Neural cell (in vitro differentiated cells): Measurements from ENCODE around the gene RGL3. TPM values are rescaled to one million over a fixed set of nuclear protein-coding genes. Genes with fewer than 3 reads are reported as not detected.

ENCODE experiments used
- H2AFZ ChIP-seq: fragments of 200-600, 300-800 bp; sonication (generic), shearing (Covaris generic); 2 replicates; pipeline ENCODE4 v1.6.0; 2014; ENCODE audit warnings: low read depth, mild to moderate bottlenecking, antibody characterized with exemption, low read length, moderate library complexity
- H3F3A ChIP-seq: fragments of 200-600 bp; shearing (Covaris generic); 2 replicates; pipeline ENCODE4 v1.6.1; 2016; ENCODE audit warnings: mild to moderate bottlenecking, moderate library complexity, mixed read lengths, antibody characterized with exemption, low read length; ENCODE audit not compliant: insufficient read depth, poor library complexity, severe bottlenecking
- H3K27ac ChIP-seq: fragments of 200-600, 300-800 bp; sonication (generic), shearing (Covaris generic); 2 replicates; pipeline ENCODE4 v1.5.1; 2014; ENCODE audit warnings: mild to moderate bottlenecking, low read length, moderate library complexity
- H3K27me3 ChIP-seq: fragments of 300-800, 200-600 bp; sonication (generic), shearing (Covaris generic); 2 replicates; pipeline ENCODE4 v1.6.0; 2014; ENCODE audit warnings: mild to moderate bottlenecking, low read depth, low read length, moderate library complexity; ENCODE audit not compliant: insufficient read depth
- H3K36me3 ChIP-seq: fragments of 300-800, 200-600 bp; sonication (generic), shearing (Covaris generic); 2 replicates; pipeline ENCODE4 v1.5.1; 2014; ENCODE audit warnings: mild to moderate bottlenecking, antibody characterized with exemption, low read length, moderate library complexity; ENCODE audit not compliant: insufficient read depth
- H3K4me2 ChIP-seq: fragments of 300-800, 200-600 bp; sonication (generic), shearing (Covaris generic); 2 replicates; pipeline ENCODE4 v1.6.0; 2014; ENCODE audit warnings: mild to moderate bottlenecking, low read length
- H3K4me3 ChIP-seq: fragments of 300-800, 200-600 bp; sonication (generic), shearing (Covaris generic); 2 replicates; pipeline ENCODE4 v1.5.1; 2014; ENCODE audit warnings: mild to moderate bottlenecking, low read length, moderate library complexity
- H3K79me2 ChIP-seq: fragments of 200-600 bp; shearing (Covaris generic); replicated peaks from 2 replicates; pipeline ENCODE4 v1.6.0; 2014; ENCODE audit warnings: mild to moderate bottlenecking, low read length, moderate library complexity; ENCODE audit not compliant: insufficient read depth
- H3K9ac ChIP-seq: fragments of 300-800, 200-600 bp; sonication (generic), shearing (Covaris generic); 2 replicates; pipeline ENCODE4 v1.6.1; 2016; ENCODE audit warnings: mild to moderate bottlenecking, low read length, mixed read lengths
- H3K9me2 ChIP-seq: fragments of 200-600 bp; shearing (Covaris generic); 2 replicates; pipeline ENCODE4 v1.6.1; 2016; ENCODE audit warnings: mild to moderate bottlenecking, low read length, mixed read lengths; ENCODE audit not compliant: insufficient read depth
- H3K9me3 ChIP-seq: fragments of 200-600, 300-800 bp; sonication (generic), shearing (Covaris generic); 2 replicates; pipeline ENCODE4 v1.6.1; 2016; ENCODE audit warnings: mild to moderate bottlenecking, mixed run types, low read length, moderate library complexity, mixed read lengths
- H4K20me1 ChIP-seq: fragments of 200-600 bp; shearing (Covaris generic); 2 replicates; pipeline ENCODE4 v1.6.1; 2016; ENCODE audit warnings: mild to moderate bottlenecking, mixed run types; ENCODE audit not compliant: insufficient read depth
- EP300 ChIP-seq: fragments of 450-650 bp; conservative IDR thresholded peaks from 2 replicates; pipeline ENCODE4 v1.6.1; 2014; ENCODE audit warnings: antibody characterized with exemption, mild to moderate bottlenecking, moderate library complexity; ENCODE audit not compliant: poor library complexity, severe bottlenecking
- EZH2 ChIP-seq: fragments of 200-600, 300-800 bp; shearing (Covaris generic), sonication (generic); IDR thresholded peaks from 2 replicates; pipeline ENCODE4 v1.6.1; 2014; ENCODE audit warnings: antibody characterized with exemption, low read length, borderline replicate concordance, mild to moderate bottlenecking; ENCODE audit not compliant: insufficient read depth, poor library complexity, severe bottlenecking
- MXI1 ChIP-seq: fragments of 450-650 bp; conservative IDR thresholded peaks from 2 replicates; pipeline ENCODE4 v1.6.1; 2014; ENCODE audit warnings: antibody characterized with exemption, mild to moderate bottlenecking; ENCODE audit not compliant: poor library complexity, severe bottlenecking
- POLR2AphosphoS5 ChIP-seq: IDR thresholded peaks from 2 replicates; pipeline ENCODE4 v1.6.1; 2012
- RAD21 ChIP-seq: fragments of 450-650 bp; conservative IDR thresholded peaks from 2 replicates; pipeline ENCODE4 v1.6.1; 2014; ENCODE audit warnings: antibody characterized with exemption, mild to moderate bottlenecking, moderate library complexity
- SMC3 ChIP-seq: fragments of 450-650 bp; conservative IDR thresholded peaks from 2 replicates; pipeline ENCODE4 v1.6.1; 2014; ENCODE audit warnings: antibody characterized with exemption, mild to moderate bottlenecking, moderate library complexity; ENCODE audit not compliant: poor library complexity
- TAF1 ChIP-seq: IDR thresholded peaks from 2 replicates; pipeline ENCODE4 v1.6.1; 2012; ENCODE audit warnings: low read depth
- polyA plus RNA-seq: library from polyadenylated mRNA; depleted of rRNA; stranded (reverse); fragments of >200 nt; gene quantifications from 2 replicates; pipeline ENCODE4 v1.2.3, GENCODE V29; 2014
- TF ChIP-seq, protein P1 (sequence below): IDR thresholded peaks from 2 replicates; pipeline ENCODE4 v1.6.1; 2012; ENCODE audit warnings: borderline replicate concordance
- TF ChIP-seq, protein P2 (sequence below): fragments of 450-650 bp; IDR thresholded peaks from 2 replicates; pipeline ENCODE4 v1.5.1; 2014; ENCODE audit warnings: antibody characterized with exemption, mild to moderate bottlenecking, moderate library complexity; ENCODE audit not compliant: poor library complexity, severe bottlenecking

Gene RGL3
- polyA plus RNA-seq, 1 donor from 2014 or later = not detected

DNA sequence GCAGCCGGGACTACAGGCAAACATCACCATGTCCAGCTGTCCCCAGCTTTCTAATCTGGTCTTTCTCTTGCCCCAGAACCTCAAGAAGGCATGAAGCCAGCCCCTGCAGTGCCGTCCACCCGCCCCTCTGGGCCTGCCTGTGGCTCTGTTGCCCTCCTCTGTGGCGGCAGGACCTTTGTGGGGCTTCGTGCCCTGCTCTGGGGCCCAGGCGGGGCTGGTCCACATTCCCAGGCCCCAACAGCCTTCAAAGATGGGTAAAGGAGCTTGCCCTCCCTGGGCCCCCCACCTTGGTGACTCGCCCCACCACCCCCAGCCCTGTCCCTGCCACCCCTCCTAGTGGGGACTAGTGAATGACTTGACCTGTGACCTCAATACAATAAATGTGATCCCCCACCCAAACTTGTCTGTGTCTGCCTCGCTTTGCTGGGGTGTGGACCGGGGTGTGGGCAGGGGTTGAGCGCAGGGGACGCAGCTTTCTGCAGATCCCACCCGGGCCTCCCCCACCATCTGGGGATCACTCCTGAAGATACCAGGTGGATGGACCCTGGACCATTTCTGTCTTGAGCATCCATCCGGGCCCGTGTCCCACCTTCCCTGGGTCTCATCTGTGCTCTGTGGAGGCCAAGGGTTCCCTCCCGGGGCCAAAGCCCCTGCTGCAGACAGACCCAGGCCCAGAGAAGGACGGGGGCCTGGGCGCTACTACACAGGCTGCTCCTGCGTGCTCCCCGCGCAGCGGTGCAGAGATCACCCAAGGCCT is 31.6 kb upstream of the RGL3 start:
- H3K9me2 ChIP-seq = no peaks in the 10 kb centered on the region
- no peak overlapping the region for H2AFZ ChIP-seq
- H3K27ac ChIP-seq = no peak overlapping the region
- H4K20me1 ChIP-seq = no peaks in the 10 kb centered on the region
- no peaks in the 10 kb centered on the region for H3K9me3 ChIP-seq
- H3K36me3 ChIP-seq = no peaks in the 10 kb centered on the region
- no peak overlapping the region for H3K9ac ChIP-seq
- peaks cover 3% of the 10 kb centered on the region for H3F3A ChIP-seq
- H3K4me2 ChIP-seq = no peak overlapping the region
- H3K27me3 ChIP-seq = no peaks in the 10 kb centered on the region
- no peak overlapping the region for H3K4me3 ChIP-seq
- TF ChIP-seq POLR2AphosphoS5 = peak; percentile 25
- no peak for TF ChIP-seq MXI1
- no peaks in the 10 kb centered on the region for H3K79me2 ChIP-seq

DNA sequence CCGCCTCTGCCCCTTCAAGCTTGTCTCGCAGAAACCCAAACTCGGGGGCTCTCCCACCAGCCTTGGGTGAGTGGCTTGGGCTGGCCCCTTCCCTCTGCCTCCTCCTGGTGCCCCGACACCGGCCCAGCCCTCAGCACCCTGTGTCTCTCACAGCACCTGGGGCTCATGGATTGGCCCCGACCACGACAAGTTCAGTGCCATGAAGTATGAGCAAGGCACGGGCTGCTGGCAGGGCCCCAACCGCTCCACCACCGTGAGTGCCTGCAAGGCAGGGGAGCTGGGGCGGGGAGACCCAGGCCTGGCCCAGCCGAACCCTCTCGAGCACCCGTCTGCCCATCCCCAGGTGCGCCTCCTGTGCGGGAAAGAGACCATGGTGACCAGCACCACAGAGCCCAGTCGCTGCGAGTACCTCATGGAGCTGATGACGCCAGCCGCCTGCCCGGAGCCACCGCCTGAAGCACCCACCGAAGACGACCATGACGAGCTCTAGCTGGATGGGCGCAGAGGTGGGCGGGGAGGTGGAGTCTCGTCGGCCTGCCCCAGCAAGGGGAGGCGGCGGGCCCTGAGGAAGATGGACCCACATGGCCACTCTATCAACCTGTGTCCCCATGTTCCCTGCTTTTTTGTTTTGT is 29.9 kb upstream of the RGL3 start:
- H2AFZ ChIP-seq = no peak overlapping the region
- no peaks in the 10 kb centered on the region for H3K9me2 ChIP-seq
- H3K27me3 ChIP-seq = no peaks in the 10 kb centered on the region
- no peak overlapping the region for H3K4me3 ChIP-seq
- no peaks in the 10 kb centered on the region for H3K36me3 ChIP-seq
- H3K9me3 ChIP-seq = no peaks in the 10 kb centered on the region
- no peak overlapping the region for H3K9ac ChIP-seq
- H4K20me1 ChIP-seq = no peaks in the 10 kb centered on the region
- no peak for TF ChIP-seq SMC3
- TF ChIP-seq TAF1 = no peak
- TF ChIP-seq, protein P1, sequence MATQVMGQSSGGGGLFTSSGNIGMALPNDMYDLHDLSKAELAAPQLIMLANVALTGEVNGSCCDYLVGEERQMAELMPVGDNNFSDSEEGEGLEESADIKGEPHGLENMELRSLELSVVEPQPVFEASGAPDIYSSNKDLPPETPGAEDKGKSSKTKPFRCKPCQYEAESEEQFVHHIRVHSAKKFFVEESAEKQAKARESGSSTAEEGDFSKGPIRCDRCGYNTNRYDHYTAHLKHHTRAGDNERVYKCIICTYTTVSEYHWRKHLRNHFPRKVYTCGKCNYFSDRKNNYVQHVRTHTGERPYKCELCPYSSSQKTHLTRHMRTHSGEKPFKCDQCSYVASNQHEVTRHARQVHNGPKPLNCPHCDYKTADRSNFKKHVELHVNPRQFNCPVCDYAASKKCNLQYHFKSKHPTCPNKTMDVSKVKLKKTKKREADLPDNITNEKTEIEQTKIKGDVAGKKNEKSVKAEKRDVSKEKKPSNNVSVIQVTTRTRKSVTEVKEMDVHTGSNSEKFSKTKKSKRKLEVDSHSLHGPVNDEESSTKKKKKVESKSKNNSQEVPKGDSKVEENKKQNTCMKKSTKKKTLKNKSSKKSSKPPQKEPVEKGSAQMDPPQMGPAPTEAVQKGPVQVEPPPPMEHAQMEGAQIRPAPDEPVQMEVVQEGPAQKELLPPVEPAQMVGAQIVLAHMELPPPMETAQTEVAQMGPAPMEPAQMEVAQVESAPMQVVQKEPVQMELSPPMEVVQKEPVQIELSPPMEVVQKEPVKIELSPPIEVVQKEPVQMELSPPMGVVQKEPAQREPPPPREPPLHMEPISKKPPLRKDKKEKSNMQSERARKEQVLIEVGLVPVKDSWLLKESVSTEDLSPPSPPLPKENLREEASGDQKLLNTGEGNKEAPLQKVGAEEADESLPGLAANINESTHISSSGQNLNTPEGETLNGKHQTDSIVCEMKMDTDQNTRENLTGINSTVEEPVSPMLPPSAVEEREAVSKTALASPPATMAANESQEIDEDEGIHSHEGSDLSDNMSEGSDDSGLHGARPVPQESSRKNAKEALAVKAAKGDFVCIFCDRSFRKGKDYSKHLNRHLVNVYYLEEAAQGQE = no peak
- no peak for TF ChIP-seq MXI1
- no peak for TF ChIP-seq EP300
- no peak for TF ChIP-seq POLR2AphosphoS5
- no peak for TF ChIP-seq EZH2
- TF ChIP-seq RAD21 = no peak
- TF ChIP-seq, protein P2, sequence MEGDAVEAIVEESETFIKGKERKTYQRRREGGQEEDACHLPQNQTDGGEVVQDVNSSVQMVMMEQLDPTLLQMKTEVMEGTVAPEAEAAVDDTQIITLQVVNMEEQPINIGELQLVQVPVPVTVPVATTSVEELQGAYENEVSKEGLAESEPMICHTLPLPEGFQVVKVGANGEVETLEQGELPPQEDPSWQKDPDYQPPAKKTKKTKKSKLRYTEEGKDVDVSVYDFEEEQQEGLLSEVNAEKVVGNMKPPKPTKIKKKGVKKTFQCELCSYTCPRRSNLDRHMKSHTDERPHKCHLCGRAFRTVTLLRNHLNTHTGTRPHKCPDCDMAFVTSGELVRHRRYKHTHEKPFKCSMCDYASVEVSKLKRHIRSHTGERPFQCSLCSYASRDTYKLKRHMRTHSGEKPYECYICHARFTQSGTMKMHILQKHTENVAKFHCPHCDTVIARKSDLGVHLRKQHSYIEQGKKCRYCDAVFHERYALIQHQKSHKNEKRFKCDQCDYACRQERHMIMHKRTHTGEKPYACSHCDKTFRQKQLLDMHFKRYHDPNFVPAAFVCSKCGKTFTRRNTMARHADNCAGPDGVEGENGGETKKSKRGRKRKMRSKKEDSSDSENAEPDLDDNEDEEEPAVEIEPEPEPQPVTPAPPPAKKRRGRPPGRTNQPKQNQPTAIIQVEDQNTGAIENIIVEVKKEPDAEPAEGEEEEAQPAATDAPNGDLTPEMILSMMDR = no peak
- H3K4me2 ChIP-seq = no peak overlapping the region
- peaks cover 3% of the 10 kb centered on the region for H3F3A ChIP-seq
- no peaks in the 10 kb centered on the region for H3K79me2 ChIP-seq
- no peak overlapping the region for H3K27ac ChIP-seq
